GM11168 (cell line): ENCODE measurements around the gene DNAJC11.
"Not testable (repeated sequence)": the region's sequence is repeated elsewhere in the genome, so short reads cannot be mapped to it uniquely, and the experiment has no call there.

Experiments
- in situ Hi-C: fragments of 300-500 bp; cut with MboI; formaldehyde crosslinking; loops from one replicate; pipeline ENCODE4 v1.12.0; 2022; ENCODE audit warnings: low sequenced_read_pairs; ENCODE audit not compliant: unreplicated experiment

Gene DNAJC11

GRCh38 chr1:6603238-6603914 lies 98.2 kb downstream of the DNAJC11 start:
- in situ Hi-C loops, result no loop called here

- in situ Hi-C loops, result no loop called here
These were observed 98.9 kb downstream of the DNAJC11 start, which contains the start of gene KLHL21 for GRCh38 chr1:6602669-6603237. KLHL21 (minus strand) TSS chr1:6602869; CDS start chr1:6602817, 52 bp downstream.

- in situ Hi-C loops, result no loop called here
These were observed 99.5 kb downstream of the DNAJC11 start for GRCh38 chr1:6601923-6602668.

- in situ Hi-C loops, result no loop called here
These were observed 100.3 kb downstream of the DNAJC11 start for GRCh38 chr1:6601049-6601922.

GRCh38 chr1:6600410-6601048 lies 101.1 kb downstream of the DNAJC11 start:
- in situ Hi-C loops, result no loop called here

GRCh38 chr1:6599991-6600390 lies 101.6 kb downstream of the DNAJC11 start:
- in situ Hi-C loops, result not testable (repeated sequence)

GRCh38 chr1:6599141-6599975 lies 102.3 kb downstream of the DNAJC11 start:
- in situ Hi-C loops, result no loop called here

- in situ Hi-C loops, result no loop called here
These were observed 103.9 kb downstream of the DNAJC11 start for GRCh38 chr1:6597777-6598131.

GRCh38 chr1:6596886-6597776 lies 104.5 kb downstream of the DNAJC11 start:
- in situ Hi-C loops, result no loop called here

- in situ Hi-C loops, result no loop called here
These were observed 105.3 kb downstream of the DNAJC11 start for GRCh38 chr1:6596351-6596750.

- in situ Hi-C loops, result no loop called here
These were observed 106.5 kb downstream of the DNAJC11 start for GRCh38 chr1:6594977-6595740.

GRCh38 chr1:6593810-6594209 lies 107.8 kb downstream of the DNAJC11 start:
- in situ Hi-C loops, result no loop called here

GRCh38 chr1:6592865-6593593 lies 108.6 kb downstream of the DNAJC11 start:
- in situ Hi-C loops, result no loop called here

GRCh38 chr1:6592441-6592840 lies 109.2 kb downstream of the DNAJC11 start:
- in situ Hi-C loops, result no loop called here

- in situ Hi-C loops, result no loop called here
These were observed 110.0 kb downstream of the DNAJC11 start for GRCh38 chr1:6591644-6592043.

GRCh38 chr1:6591222-6591621 lies 110.4 kb downstream of the DNAJC11 start:
- in situ Hi-C loops, result no loop called here

GRCh38 chr1:6590046-6590445 lies 111.6 kb downstream of the DNAJC11 start:
- in situ Hi-C loops, result no loop called here
